H9 (cell line): ENCODE results near the gene APBB3. TPM values are rescaled to one million over a fixed set of nuclear protein-coding genes. Genes with fewer than 3 reads are reported as not detected.

Source experiments
- DNase-seq: peaks from one replicate; pipeline ENCODE4 v3.0.0-alpha.2; 2017
- H2AFZ ChIP-seq: one replicate; pipeline ENCODE4 v1.6.1; 2013; ENCODE audit warnings: mild to moderate bottlenecking, low read length, control low read depth, moderate library complexity
- H2AK5ac ChIP-seq: 2 replicates; pipeline ENCODE4 v1.6.1; 2013; ENCODE audit warnings: low read length, control low read depth, mixed read lengths; ENCODE audit not compliant: insufficient read length
- H2BK120ac ChIP-seq: one replicate; pipeline ENCODE4 v1.6.1; 2013; ENCODE audit warnings: low read depth, mild to moderate bottlenecking, low read length, control low read depth, inconsistent platforms; ENCODE audit not compliant: poor library complexity, severe bottlenecking
- H2BK12ac ChIP-seq: 2 replicates; pipeline ENCODE4 v1.6.1; 2013; ENCODE audit warnings: low read length, control low read depth, mixed read lengths, low read depth; ENCODE audit not compliant: insufficient read length
- H2BK15ac ChIP-seq: 2 replicates; pipeline ENCODE4 v1.6.1; 2013; ENCODE audit warnings: low read depth, low read length, control low read depth
- H2BK20ac ChIP-seq: one replicate; pipeline ENCODE4 v1.6.1; 2013; ENCODE audit warnings: low read depth, mild to moderate bottlenecking, low read length, control low read depth, inconsistent platforms; ENCODE audit not compliant: poor library complexity, severe bottlenecking
- H2BK5ac ChIP-seq: 2 replicates; pipeline ENCODE4 v1.6.1; 2013; ENCODE audit warnings: low read length, control low read depth, mixed read lengths; ENCODE audit not compliant: insufficient read length
- H3K14ac ChIP-seq: 2 replicates; pipeline ENCODE4 v1.6.1; 2013; ENCODE audit warnings: low read length, control low read depth; ENCODE audit not compliant: insufficient read depth
- H3K18ac ChIP-seq: 2 replicates; pipeline ENCODE4 v1.6.1; 2013; ENCODE audit warnings: low read depth, mild to moderate bottlenecking, mixed read lengths, low read length, control low read depth; ENCODE audit not compliant: insufficient read length
- H3K23ac ChIP-seq: 2 replicates; pipeline ENCODE4 v1.6.1; 2013; ENCODE audit warnings: low read length, control low read depth, mixed read lengths, low read depth; ENCODE audit not compliant: insufficient read length
- H3K23me2 ChIP-seq: 2 replicates; pipeline ENCODE4 v1.6.1; 2013; ENCODE audit warnings: low read depth, mild to moderate bottlenecking, mixed read lengths, low read length, control low read depth; ENCODE audit not compliant: insufficient read length, poor library complexity, severe bottlenecking
- H3K27ac ChIP-seq: 2 replicates; pipeline ENCODE4 v1.5.1; 2013; ENCODE audit warnings: low read length, control low read depth, mixed read lengths, low read depth; ENCODE audit not compliant: insufficient read length
- H3K27me3 ChIP-seq: 2 replicates; pipeline ENCODE4 v1.6.1; 2013; ENCODE audit warnings: low read length, control low read depth, inconsistent platforms; ENCODE audit not compliant: insufficient read depth
- H3K4ac ChIP-seq: 2 replicates; pipeline ENCODE4 v1.6.1; 2013; ENCODE audit warnings: low read depth, mild to moderate bottlenecking, control low read depth, inconsistent platforms, low read length, moderate library complexity
- H3K4me1 ChIP-seq: 2 replicates; pipeline ENCODE4 v1.6.1; 2013; ENCODE audit warnings: low read length, control low read depth, inconsistent platforms; ENCODE audit not compliant: insufficient read depth
- H3K4me2 ChIP-seq: 2 replicates; pipeline ENCODE4 v1.6.1; 2013; ENCODE audit warnings: low read length, control low read depth, mixed read lengths; ENCODE audit not compliant: insufficient read length, insufficient read depth
- H3K56ac ChIP-seq: 2 replicates; pipeline ENCODE4 v1.6.1; 2013; ENCODE audit warnings: low read depth, mild to moderate bottlenecking, mixed read lengths, low read length, control low read depth; ENCODE audit not compliant: insufficient read length
- H3K79me1 ChIP-seq: 2 replicates; pipeline ENCODE4 v1.6.1; 2013; ENCODE audit warnings: low read depth, mild to moderate bottlenecking, moderate library complexity, low read length, control low read depth, inconsistent platforms; ENCODE audit not compliant: insufficient read depth, poor library complexity, severe bottlenecking
- H3K79me2 ChIP-seq: 2 replicates; pipeline ENCODE4 v1.6.1; 2013; ENCODE audit warnings: low read length, control low read depth, inconsistent platforms; ENCODE audit not compliant: insufficient read depth
- H3K9ac ChIP-seq: 2 replicates; pipeline ENCODE4 v1.6.1; 2013; ENCODE audit warnings: low read length, control low read depth, mixed read lengths; ENCODE audit not compliant: insufficient read length; ENCODE audit errors: extremely low read depth
- H3K9me3 ChIP-seq: one replicate; pipeline ENCODE4 v1.6.1; 2013; ENCODE audit warnings: low read depth, low read length, inconsistent platforms; ENCODE audit not compliant: control insufficient read depth
- H3T11ph ChIP-seq: one replicate; pipeline ENCODE4 v1.6.1; 2013; ENCODE audit warnings: mild to moderate bottlenecking, low read length, control low read depth, inconsistent platforms
- H4K20me1 ChIP-seq: one replicate; pipeline ENCODE4 v1.6.1; 2013; ENCODE audit not compliant: control insufficient read depth, insufficient read length, insufficient read depth
- H4K5ac ChIP-seq: 2 replicates; pipeline ENCODE4 v1.6.1; 2013; ENCODE audit warnings: low read depth, mild to moderate bottlenecking, mixed read lengths, low read length, control low read depth; ENCODE audit not compliant: insufficient read length
- H4K8ac ChIP-seq: replicated peaks from 2 replicates; pipeline ENCODE4 v1.6.1; 2013; ENCODE audit warnings: low read length, control low read depth, mixed read lengths, low read depth; ENCODE audit not compliant: insufficient read length
- H4K91ac ChIP-seq: 2 replicates; pipeline ENCODE4 v1.6.1; 2013; ENCODE audit warnings: low read depth, mild to moderate bottlenecking, moderate library complexity, mixed read lengths, low read length, control low read depth; ENCODE audit not compliant: insufficient read length
- H3K27ac Mint-ChIP-seq, 3 experiments: 2 replicates in 2 of 3; 3 replicates in 1 of 3; pipeline ENCODE4 v1.8.0; 2020 to 2021; ENCODE audit warnings: mixed read lengths in 3 of 3, mild to moderate bottlenecking in 1 of 3, moderate library complexity in 1 of 3
- H3K27me3 Mint-ChIP-seq: 2 replicates; pipeline ENCODE4 v1.8.0; 2021; ENCODE audit warnings: low read depth, mild to moderate bottlenecking, moderate library complexity, mixed read lengths
- H3K36me3 Mint-ChIP-seq, 3 experiments: 2 replicates in 2 of 3; 3 replicates in 1 of 3; pipeline ENCODE4 v1.8.0; 2020 to 2021; ENCODE audit warnings: low read depth in 3 of 3, mixed read lengths in 3 of 3; ENCODE audit not compliant: insufficient read depth in 1 of 3
- H3K4me1 Mint-ChIP-seq, 2 experiments: 2 replicates each; pipeline ENCODE4 v1.8.0; 2020; ENCODE audit warnings: mixed read lengths in 2 of 2
- H3K4me3 Mint-ChIP-seq, 2 experiments: 2 replicates in 1 of 2; 3 replicates in 1 of 2; pipeline ENCODE4 v1.8.0; 2020 to 2021; ENCODE audit warnings: mild to moderate bottlenecking in 2 of 2, mixed read lengths in 2 of 2, moderate library complexity in 1 of 2
- H3K9me3 Mint-ChIP-seq, 2 experiments: 2 replicates in 1 of 2; 3 replicates in 1 of 2; pipeline ENCODE4 v1.8.0; 2020; ENCODE audit warnings: mild to moderate bottlenecking in 2 of 2, mixed read lengths in 2 of 2, moderate library complexity in 1 of 2
- CTCF ChIP-seq: fragments of 200-600 bp; sonication (generic); conservative IDR thresholded peaks from 3 replicates; pipeline ENCODE4 v1.8.0; 2021; ENCODE audit warnings: antibody characterized with exemption, mild to moderate bottlenecking
- WGBS: extraction: QIAGEN DNeasy Blood & Tissue Kit; methylation state at CpG from one replicate; pipeline ENCODE4 v1.1.7; 2013; ENCODE audit warnings: missing lambda C conversion rate, low lambda C conversion rate, mixed read lengths; ENCODE audit not compliant: insufficient read length; ENCODE audit errors: extremely low coverage; 5-methylcytosine and 5-hydroxymethylcytosine counted together
- total RNA-seq: library from RNA; stranded (reverse); gene quantifications from 2 replicates; pipeline ENCODE4 v1.2.1, GENCODE V29; 2021

The APBB3 gene
- total RNA-seq, 1 experiment from 2014 or later: 23.8 TPM

GRCh38 chr5:140598836-140599235 lies 34.4 kb upstream of the APBB3 start:
- Mint-ChIP-seq H3K27me3 (peaks cover 9% of the 10 kb centered on the region), H3K36me3 (no peaks in the 10 kb centered on the region), H3K27ac (no peak overlapping the region), H3K4me1 (no peaks in the 10 kb centered on the region), H3K9me3 (peaks cover 3 to 5% of the 10 kb centered on the region in 2 experiments; a peak in 2 of 5 replicates), H3K4me3 (no peak overlapping the region)
- Histone ChIP-seq H3K79me2 (no peaks in the 10 kb centered on the region), H3K56ac (no peak overlapping the region), H4K20me1 (no peaks in the 10 kb centered on the region), H3K9me3 (no peaks in the 10 kb centered on the region), H2BK20ac (no peak overlapping the region), H2BK12ac (no peak overlapping the region), H3K9ac (no peak overlapping the region), H3K23me2 (no peaks in the 10 kb centered on the region), H4K5ac (no peak overlapping the region), H3K79me1 (no peaks in the 10 kb centered on the region), H2BK120ac (no peak overlapping the region), H3K4me1 (no peaks in the 10 kb centered on the region), H3K4me2 (no peak overlapping the region), H4K91ac (no peak overlapping the region), H2BK5ac (no peak overlapping the region), H3K23ac (no peak overlapping the region), H2BK15ac (no peak overlapping the region), H3K14ac (no peak overlapping the region), H2AK5ac (no peak overlapping the region), H3K18ac (no peak overlapping the region), H4K8ac (no peak overlapping the region), H3T11ph (no peak overlapping the region), H3K27ac (no peak overlapping the region), H3K27me3 (no peaks in the 10 kb centered on the region), H2AFZ (no peak overlapping the region), H3K4ac (no peak overlapping the region)
- no CpG with 5 or more reads among the region's 2 CpGs for WGBS
- no peak for TF ChIP-seq CTCF
- no peak for DNase-seq
